B cell (primary cell): ENCODE data around the gene PEX7.

Experiments used
- EZH2 ChIP-seq: IDR thresholded peaks from 2 replicates; pipeline ENCODE4 v1.6.1; 2012; ENCODE audit warnings: borderline replicate concordance, low read depth, mild to moderate bottlenecking, moderate library complexity, low read length; ENCODE audit not compliant: insufficient read depth, poor library complexity, severe bottlenecking
- TF ChIP-seq, protein P1 (sequence below): fragments of 200-600 bp; IDR thresholded peaks from one replicate; pipeline ENCODE4 v1.8.0; 2022; ENCODE audit warnings: antibody characterized with exemption, mild to moderate bottlenecking

DNA sequence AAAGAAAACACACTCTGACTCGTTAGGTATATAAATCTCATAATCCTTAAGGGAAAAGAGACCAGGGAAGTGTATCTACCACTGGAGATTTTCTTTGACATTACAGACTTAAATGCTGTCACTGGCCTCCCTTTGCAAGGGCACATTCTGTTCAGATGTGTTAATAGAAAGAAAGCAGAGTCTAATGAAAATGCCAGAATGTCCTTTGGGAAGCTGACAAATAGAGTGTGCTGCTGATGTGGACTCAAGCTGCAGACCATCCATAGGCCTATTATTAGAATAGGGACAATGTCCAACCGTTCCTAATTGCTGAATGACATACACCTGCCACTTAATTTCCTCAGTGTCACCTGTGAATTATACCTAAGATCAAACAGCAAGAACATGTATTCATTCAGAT, 140.9 kb downstream of the PEX7 start:
- TF ChIP-seq, protein P1, sequence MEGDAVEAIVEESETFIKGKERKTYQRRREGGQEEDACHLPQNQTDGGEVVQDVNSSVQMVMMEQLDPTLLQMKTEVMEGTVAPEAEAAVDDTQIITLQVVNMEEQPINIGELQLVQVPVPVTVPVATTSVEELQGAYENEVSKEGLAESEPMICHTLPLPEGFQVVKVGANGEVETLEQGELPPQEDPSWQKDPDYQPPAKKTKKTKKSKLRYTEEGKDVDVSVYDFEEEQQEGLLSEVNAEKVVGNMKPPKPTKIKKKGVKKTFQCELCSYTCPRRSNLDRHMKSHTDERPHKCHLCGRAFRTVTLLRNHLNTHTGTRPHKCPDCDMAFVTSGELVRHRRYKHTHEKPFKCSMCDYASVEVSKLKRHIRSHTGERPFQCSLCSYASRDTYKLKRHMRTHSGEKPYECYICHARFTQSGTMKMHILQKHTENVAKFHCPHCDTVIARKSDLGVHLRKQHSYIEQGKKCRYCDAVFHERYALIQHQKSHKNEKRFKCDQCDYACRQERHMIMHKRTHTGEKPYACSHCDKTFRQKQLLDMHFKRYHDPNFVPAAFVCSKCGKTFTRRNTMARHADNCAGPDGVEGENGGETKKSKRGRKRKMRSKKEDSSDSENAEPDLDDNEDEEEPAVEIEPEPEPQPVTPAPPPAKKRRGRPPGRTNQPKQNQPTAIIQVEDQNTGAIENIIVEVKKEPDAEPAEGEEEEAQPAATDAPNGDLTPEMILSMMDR, result no peak
- TF ChIP-seq EZH2, result no peak
